ENCODE results near the gene FLACC1. TPM values are rescaled to one million over a fixed set of nuclear protein-coding genes. Genes with fewer than 3 reads are reported as not detected.

Gene FLACC1
- total RNA-seq, 6 experiments from 2014 or later: 0.74 to 2.0 (median 0.91) TPM

GRCh38 chr2:201363857-201364560 is 6.9 kb upstream of the FLACC1 start:
- no peak for DNase-seq
- H3K4me3 ChIP-seq: no peak overlapping the region
- peak; percentile 87 to 95 (median 88) for ATAC-seq

GRCh38 chr2:201362396-201362795 is 5.3 kb upstream of the FLACC1 start:
- H3K4me1 ChIP-seq: no peaks in the 10 kb centered on the region
- H3K4me3 ChIP-seq: no peak overlapping the region
- intact Hi-C loops (cut with DNase I): loop anchor here (5.0 to 10.0 kb wide), 2 partner anchors 108 to 125 kb away; no protein-coding TSS in a partner anchor
- H3K27ac ChIP-seq: no peak overlapping the region
- H3K9me3 ChIP-seq: no peaks in the 10 kb centered on the region
- TF ChIP-seq POLR2A (IDR thresholded peaks at IDR 0.05): no peak
- TF ChIP-seq, protein P1, sequence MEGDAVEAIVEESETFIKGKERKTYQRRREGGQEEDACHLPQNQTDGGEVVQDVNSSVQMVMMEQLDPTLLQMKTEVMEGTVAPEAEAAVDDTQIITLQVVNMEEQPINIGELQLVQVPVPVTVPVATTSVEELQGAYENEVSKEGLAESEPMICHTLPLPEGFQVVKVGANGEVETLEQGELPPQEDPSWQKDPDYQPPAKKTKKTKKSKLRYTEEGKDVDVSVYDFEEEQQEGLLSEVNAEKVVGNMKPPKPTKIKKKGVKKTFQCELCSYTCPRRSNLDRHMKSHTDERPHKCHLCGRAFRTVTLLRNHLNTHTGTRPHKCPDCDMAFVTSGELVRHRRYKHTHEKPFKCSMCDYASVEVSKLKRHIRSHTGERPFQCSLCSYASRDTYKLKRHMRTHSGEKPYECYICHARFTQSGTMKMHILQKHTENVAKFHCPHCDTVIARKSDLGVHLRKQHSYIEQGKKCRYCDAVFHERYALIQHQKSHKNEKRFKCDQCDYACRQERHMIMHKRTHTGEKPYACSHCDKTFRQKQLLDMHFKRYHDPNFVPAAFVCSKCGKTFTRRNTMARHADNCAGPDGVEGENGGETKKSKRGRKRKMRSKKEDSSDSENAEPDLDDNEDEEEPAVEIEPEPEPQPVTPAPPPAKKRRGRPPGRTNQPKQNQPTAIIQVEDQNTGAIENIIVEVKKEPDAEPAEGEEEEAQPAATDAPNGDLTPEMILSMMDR (IDR thresholded peaks at IDR 0.05): no peak
- no peak for ATAC-seq
- H3K36me3 ChIP-seq: no peaks in the 10 kb centered on the region
- no peak for DNase-seq
- no peaks in the 10 kb centered on the region for H3K27me3 ChIP-seq
- 100% methylated on average over 2 of the region's 2 CpGs for WGBS (ENCODE audit: insufficient coverage, low coverage, low lambda C conversion rate, missing lambda C conversion rate)

More at GRCh38 chr2:201363857-201364560, 6.9 kb upstream of the FLACC1 start:
- H3K27ac ChIP-seq: no peak overlapping the region
- H3K27me3 ChIP-seq: no peaks in the 10 kb centered on the region
- intact Hi-C loops (cut with DNase I): loop anchor here (5.0 to 10.0 kb wide), 2 partner anchors 109 to 127 kb away; no protein-coding TSS in a partner anchor
- no peaks in the 10 kb centered on the region for H3K9me3 ChIP-seq
- 50% methylated on average over 2 of the region's 2 CpGs for WGBS (ENCODE audit: insufficient coverage, low coverage, low lambda C conversion rate, missing lambda C conversion rate)
- TF ChIP-seq, protein P1 (IDR thresholded peaks at IDR 0.05): peak; percentile 77 to 87 (median 82)
- TF ChIP-seq POLR2A (IDR thresholded peaks at IDR 0.05): no peak
- H3K4me1 ChIP-seq: no peaks in the 10 kb centered on the region
- H3K36me3 ChIP-seq: no peaks in the 10 kb centered on the region

DNA sequence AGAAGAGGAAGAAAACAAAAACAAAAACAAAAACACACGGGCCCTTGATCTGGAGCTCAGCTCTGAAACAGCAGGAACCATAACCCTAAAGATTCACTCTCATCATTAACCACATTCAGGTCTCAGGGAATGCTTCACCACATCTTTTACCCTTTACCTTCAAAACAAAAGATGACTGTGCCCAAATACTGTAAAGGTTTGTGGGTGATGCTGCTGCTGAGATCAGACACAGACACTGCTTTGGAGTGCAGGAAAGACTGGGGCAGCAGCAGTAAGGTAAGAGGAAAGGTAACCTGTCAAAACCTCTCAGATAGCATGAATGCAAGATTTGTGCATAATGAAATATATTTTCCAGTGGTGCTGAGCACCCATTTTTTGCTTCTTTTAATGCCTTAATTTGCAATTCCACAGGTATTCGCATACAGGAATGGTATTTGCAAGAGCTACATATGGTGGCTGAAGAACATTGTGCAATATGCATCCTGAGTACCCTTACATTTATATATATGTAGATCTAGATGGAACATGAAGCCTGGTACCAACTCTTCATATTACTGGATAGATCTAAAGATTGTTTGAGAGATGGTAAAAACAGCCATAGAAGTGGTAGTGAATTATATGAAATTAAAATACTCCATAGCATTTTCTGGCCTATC is 4.1 kb upstream of the FLACC1 start:
- no peak overlapping the region for H3K4me3 ChIP-seq
- no peaks in the 10 kb centered on the region for H3K27me3 ChIP-seq
- TF ChIP-seq, protein P1 (IDR thresholded peaks at IDR 0.05): no peak
- no peak for TF ChIP-seq POLR2A (IDR thresholded peaks at IDR 0.05)
- no peaks in the 10 kb centered on the region for H3K4me1 ChIP-seq
- H3K36me3 ChIP-seq: no peaks in the 10 kb centered on the region
- intact Hi-C loops (cut with DNase I): loop anchor here (5.0 to 10.0 kb wide), 2 partner anchors 106 to 124 kb away; no protein-coding TSS in a partner anchor
- no peaks in the 10 kb centered on the region for H3K9me3 ChIP-seq
- 85% methylated on average over 2 of the region's 2 CpGs for WGBS (ENCODE audit: insufficient coverage, low coverage, low lambda C conversion rate, missing lambda C conversion rate)
- no peak overlapping the region for H3K27ac ChIP-seq
- ATAC-seq (no peak), DNase-seq (no peak)

DNA sequence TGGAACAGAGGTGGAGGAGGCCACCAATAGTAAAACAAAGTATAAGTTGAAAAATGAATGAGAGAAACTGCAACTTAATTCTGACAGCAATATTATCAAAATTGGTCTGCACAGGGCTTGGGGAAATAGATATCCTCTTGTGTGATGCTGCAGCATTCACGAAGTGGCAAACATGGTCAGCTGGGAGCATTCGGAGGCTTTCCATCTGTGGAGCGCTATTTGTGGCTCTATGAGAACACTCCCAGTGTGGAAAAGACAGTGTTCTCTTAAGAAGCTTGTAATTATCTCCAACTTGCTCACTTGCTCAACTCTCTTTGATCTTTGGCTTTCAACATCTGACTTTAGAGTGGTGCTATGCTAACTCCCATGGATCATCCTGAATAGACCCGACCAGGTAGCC is 3.1 kb upstream of the FLACC1 start:
- intact Hi-C loops (cut with DNase I): loop anchor here (5.0 to 10.0 kb wide), 2 partner anchors 105 to 123 kb away; no protein-coding TSS in a partner anchor
- Histone ChIP-seq H3K27ac (no peak overlapping the region), H3K4me3 (no peak overlapping the region), H3K4me1 (no peaks in the 10 kb centered on the region), H3K36me3 (no peaks in the 10 kb centered on the region), H3K27me3 (no peaks in the 10 kb centered on the region), H3K9me3 (no peaks in the 10 kb centered on the region)
- TF ChIP-seq, protein P1 (IDR thresholded peaks at IDR 0.05): no peak
- no peak for TF ChIP-seq POLR2A (IDR thresholded peaks at IDR 0.05)
- ATAC-seq (no peak), DNase-seq (no peak)
- WGBS (ENCODE audit: insufficient coverage, low coverage, low lambda C conversion rate, missing lambda C conversion rate): 79% methylated on average over 4 of the region's 4 CpGs

Measured in right lobe of liver (tissue), 6 donors.